Posterior vena cava (tissue), 2 donors: ENCODE results near the gene RPGRIP1L. TPM values are rescaled to one million over a fixed set of nuclear protein-coding genes. Genes with fewer than 3 reads are reported as not detected.
A peak's percentile ranks its signal among the peaks of the same experiment; 100 is the strongest.

Source experiments
- DNase-seq: peaks from one replicate; pipeline ENCODE4 v3.0.0-alpha.2; 2020; ENCODE audit warnings: low spot score
- intact Hi-C, 2 donors: fragments of 100-400 bp; cut with DNase I; formaldehyde crosslinking; loops; one replicate each; pipeline versions ENCODE4 v1.14.1 to v1.14.2; 2022 to 2023
- long read RNA-seq, 2 donors: library from polyadenylated mRNA; unstranded; transcript quantifications; one replicate each; pipeline ENCODE4 v2.0.0, GENCODE V29; 2020 to 2021
- total RNA-seq, 2 donors: library from RNA; stranded (reverse); fragmentation: NEBNext Ultra II Directional; extraction: Animal tissue kit (Norgen Biotek cat#: 25700); gene quantifications; one replicate each; pipeline ENCODE4 v1.2.1, GENCODE V29; 2021
- donor health status: DM: yes; HTN: yes; CAD: no.
- donor health status: DM: yes; HTN: yes; CAD: no.

The RPGRIP1L gene
- total RNA-seq, result 1 to 10 TPM; 6.6 to 6.8 TPM
- long read RNA-seq, donor 1, result 0 reads
- long read RNA-seq, donor 2, partial matches to known transcripts, result 2 of 2 reads
- long read RNA-seq, donor 2, other reads (novel, unspliced or antisense), result 0 of 2 reads

DNA sequence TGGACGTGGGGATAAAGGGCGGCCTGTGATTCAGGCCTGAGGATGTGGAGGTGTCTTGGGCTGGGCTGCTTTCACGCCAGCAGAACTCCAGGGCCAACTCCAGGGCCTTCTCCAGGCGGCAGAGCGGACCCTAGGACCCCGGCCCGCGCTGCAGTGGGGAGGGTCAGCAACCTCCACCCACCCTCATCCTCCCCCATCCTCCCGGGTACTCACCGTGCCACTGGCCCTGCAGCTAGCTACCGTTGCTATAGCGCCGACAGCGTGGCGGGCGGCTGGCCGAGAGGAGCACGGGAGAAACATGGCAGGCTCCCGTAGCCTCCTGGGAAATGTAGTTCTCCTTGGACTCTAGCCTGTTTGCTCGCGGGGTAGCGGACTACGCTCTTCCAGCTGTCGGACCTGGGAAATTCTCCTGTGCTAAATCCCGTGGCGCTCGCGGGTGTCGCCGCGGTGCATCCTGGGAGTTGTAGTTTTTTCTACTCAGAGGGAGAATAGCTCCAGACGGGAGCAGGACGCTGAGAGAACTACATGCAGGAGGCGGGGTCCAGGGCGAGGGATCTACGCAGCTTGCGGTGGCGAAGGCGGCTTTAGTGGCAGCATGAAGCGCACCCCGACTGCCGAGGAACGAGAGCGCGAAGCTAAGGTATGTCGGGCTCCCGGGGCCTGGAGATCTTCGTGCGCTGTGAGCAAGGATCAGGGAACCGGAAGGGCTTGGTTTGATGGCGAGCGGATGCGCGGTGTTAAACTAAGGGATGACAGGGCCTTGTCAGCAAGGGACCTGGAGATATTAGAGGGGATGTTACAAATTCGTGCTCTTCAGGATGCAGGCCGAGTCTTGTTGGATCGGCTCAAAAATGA lies at the start of gene RPGRIP1L, which contains the start of gene FTO:
Gene RPGRIP1L, minus strand, starts transcription at position 270 of the 855 bp plus-strand sequence. CDS start 3,136 bp downstream, outside the sequence.
Gene FTO, plus strand, starts transcription at position 567 of the 855 bp plus-strand sequence.
- intact Hi-C loops, result no loop called here
- peak; percentile 99 for DNase-seq

DNA sequence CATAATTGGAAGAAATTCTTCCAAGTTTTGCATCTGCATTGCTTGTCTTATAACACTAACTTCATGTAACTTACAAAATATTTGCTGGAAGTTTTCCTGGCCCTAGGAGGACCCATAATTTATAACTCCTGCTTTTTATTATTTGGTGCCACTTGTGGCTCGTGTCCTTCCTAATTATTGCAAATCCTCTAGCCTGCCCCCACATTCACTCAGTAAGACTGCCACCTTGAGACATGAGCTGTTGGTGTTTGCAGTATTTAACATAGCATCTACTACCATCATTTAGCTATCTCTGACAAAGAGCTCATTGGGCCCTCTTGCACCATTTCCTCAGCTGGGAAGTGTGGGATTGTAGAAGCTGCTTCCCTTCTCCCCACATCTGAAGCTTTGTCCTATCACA lies 49.8 kb upstream of the RPGRIP1L start:
- intact Hi-C loops, result no loop called here
- no peak for DNase-seq

DNA sequence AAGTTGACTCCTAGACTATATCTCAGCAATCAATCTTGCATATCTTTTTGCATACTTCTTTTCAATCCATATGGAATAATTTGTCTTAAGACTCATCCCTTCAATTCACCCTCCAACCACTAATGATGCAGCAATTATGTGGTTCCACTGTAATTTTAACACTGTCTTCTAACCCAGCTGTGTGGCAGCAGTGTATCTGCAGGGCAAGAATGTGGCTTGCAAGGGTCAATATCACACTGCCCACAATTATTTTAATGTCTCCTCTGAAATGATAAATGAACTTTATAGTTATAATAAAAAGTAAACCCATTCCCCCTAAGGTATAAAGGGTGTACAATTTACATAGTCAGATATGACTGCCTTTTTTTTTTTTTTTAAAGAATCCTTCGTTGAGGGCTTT lies 48.9 kb upstream of the RPGRIP1L start:
- intact Hi-C loops, result no loop called here
- DNase-seq, result no peak

DNA sequence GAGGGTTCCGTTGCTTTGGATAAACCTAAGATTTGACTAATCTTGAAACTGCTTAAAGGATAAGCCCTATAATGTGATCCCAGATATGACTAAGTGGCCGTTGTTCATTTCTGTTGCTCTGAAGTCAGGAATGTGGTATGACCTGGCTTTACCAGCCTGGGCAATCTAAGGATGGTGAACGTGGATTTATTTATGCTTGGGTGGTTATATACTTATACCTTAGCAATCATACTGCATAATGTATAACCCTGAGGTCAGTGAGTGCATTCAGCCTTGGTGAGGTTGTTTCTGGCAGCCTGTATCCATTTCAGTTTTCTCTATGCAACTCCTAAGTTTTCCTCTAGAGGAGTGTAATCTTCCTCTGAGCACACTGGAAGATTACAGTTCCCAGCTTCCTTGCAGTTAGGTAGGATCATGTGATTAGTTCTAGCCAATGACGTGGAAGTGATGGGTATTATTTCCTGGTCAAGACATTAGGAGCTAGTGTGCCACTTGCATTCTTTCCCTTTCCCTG lies 42.2 kb upstream of the RPGRIP1L start:
- intact Hi-C loops, result no loop called here

DNA sequence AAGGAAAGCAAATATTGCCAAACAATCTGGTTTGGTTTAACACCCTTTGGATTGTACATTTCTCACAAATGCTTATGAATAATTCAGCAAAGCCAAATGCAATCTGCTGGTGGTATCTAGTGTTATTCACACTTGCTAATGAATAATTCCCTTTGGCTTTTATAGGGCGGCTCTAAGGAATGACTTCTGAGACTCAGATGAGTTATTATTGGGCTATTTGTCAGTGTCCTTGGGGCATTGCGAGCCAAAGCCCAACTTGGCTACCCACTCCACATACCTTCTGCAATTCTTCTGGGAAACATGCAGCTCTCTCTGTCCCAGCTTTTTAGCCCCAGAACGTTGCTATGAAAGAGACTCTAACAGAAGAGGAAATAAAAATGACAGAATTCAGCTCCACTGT lies 41.4 kb upstream of the RPGRIP1L start:
- intact Hi-C loops, result no loop called here
- DNase-seq, result no peak

More for the DNA sequence above, 42.2 kb upstream of the RPGRIP1L start:
- DNase-seq, result no peak

DNA sequence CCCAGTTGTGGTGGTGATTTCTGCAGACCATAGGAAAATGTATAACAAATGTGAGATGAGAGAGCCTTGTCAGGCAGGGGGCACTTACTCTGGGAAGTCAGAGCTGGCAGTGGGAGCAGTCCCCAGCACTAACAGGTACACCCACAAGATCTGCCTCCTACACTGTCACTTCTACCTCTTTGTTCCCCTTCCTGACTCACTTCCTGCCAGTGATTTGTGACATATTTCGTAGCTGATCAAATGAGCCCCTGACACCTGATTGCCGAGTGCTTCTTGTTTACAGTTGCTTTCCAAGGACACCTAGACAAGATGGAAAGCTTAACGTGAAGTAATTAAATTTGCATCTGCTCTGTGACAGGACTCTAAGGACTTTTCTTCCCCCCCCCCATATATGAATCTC lies 40.8 kb upstream of the RPGRIP1L start:
- no peak for DNase-seq
- intact Hi-C loops, result no loop called here

DNA sequence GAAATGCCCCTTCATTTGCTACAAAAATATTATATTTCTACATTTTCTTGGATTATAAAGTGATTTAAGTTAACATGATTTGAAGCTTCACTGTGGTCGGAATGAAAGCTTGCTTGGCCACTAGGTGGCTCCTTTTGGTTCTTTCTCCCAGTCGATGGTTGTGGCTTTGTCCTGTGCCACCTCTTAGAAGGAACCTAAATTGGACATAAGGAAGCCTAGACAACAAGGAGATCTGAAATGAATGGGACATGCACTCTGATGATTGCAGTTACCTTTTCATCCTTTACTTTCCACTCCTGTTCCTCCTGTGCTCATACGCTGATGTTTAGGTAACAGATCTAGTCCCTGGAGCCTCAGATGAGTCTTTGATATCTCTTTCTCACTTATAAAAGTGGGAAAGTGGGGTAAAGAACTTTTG lies 39.5 kb upstream of the RPGRIP1L start:
- intact Hi-C loops, result no loop called here
- no peak for DNase-seq

DNA sequence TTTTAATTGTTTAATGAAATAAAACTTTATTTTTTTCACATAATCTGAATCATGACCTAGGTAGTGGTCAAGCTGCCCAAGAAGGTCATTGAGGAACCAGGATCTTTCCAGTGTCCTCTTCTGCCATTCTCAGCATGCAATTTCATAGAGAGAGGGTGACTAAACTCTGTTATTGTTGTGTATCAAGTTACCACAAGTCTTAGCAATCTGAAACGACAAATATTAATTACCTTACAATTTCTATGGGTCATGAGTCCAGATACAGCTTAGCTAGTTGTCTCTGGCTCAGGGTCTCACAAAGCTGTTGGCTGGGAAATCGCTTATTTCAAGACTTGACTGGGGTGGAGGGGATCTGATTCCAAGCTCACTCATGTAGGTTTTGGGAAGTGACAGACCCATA lies 37.9 kb upstream of the RPGRIP1L start:
- DNase-seq, result no peak
- intact Hi-C loops, result no loop called here

DNA sequence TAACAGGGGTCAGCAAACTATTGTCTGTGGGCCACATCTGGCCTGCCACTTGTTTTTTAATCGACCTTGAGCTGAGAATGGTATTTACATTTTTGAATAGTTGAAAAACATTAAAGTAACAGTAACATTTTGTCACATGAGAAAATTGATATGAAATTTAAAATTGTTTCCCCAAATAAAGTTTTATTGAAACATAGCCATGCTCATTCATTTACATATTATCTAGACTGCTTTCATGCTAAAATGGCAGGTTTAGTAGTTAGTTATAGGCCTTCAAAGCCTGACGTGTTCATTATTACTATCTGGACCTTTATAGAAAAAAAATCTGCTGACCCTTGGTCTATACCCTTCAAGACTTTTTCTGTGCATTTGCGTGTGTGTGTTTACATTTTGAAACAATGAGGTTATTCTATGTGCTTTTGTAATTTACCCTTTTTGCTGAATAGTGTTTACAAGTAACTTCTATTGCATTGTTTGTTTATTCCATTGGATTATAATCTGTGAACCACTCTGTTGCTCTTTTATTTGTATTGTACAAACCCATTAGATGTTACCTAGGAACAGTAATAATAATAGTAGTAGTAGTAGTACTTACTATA lies 37.4 kb upstream of the RPGRIP1L start:
- intact Hi-C loops, result no loop called here
- no peak for DNase-seq

DNA sequence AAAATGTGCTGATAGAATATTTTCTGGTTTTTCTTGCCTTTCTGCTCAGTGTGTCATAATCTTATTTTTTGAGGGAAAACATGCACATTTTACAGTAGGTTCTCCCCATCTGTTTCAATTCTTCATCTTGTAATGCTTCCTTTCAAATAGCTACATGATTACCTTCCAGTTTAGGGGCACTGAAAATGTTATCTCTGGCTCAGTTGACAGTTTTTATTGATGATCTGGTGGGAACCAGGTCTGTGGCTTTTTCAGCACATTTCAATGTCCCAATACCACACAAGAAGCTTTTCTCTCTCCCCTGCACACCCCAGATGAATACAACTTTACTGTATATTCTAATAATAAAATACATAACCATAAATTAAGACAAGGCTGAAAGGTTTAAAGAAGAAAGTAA lies 36.8 kb upstream of the RPGRIP1L start:
- intact Hi-C loops, result no loop called here
- DNase-seq, result no peak

DNA sequence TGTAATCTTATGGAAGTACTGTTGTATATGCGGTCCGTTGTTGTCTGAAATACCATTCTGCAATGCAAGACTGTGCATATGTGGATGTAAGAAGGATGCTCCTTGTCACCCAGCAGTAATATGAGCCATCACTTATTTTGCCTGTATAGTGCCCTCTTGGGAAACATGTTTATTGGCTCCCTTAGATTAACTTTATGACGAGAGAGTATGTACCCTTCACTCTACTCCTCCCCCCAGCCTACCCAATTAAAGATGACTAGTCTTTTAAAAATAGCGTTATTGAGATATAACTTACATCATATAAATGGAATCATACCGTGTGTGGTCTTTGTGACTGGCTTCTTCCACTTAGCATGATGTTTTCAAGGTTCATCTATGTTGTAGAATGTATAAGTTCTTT lies 33.9 kb upstream of the RPGRIP1L start:
- intact Hi-C loops, result no loop called here
- no peak for DNase-seq

DNA sequence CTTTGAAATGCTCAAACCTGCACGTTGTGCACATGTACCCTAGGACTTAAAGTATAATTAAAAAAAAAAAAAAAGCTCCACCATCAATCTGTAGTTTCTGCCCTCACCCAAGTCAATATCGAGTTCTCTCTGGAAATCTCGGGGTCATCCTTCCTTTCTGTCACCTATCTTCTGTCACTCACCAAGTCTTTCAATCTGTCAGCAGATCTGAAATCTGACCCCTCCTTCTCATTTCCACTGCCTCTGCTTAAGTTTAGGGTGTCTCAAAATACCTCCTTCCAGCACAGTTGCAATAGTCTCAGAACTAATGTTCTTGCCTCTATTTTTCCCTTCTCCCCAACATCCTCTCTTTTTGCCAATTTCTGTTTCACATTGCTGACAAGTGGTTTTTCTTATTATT lies 32.6 kb upstream of the RPGRIP1L start:
- DNase-seq, result no peak
- intact Hi-C loops, result no loop called here

DNA sequence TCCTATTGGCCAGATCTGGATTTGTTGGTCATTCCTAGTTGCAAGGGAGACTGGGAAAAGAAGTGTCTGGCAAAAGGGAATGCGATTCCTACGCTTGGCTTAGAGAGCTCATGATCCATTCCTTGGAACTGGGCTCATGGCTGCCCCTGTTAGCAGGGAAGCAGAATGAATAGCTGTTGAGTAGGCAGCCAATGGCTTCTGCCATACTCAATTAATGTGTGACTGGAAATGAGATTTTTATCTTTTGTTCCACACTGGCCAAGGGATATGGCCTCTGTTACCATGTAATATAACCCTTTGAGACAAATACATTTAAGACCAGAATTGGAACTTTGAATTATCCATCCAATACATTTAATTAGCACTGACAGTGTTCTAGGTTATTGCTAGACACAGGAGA lies 31.2 kb upstream of the RPGRIP1L start:
- DNase-seq, result no peak
- intact Hi-C loops, result no loop called here

DNA sequence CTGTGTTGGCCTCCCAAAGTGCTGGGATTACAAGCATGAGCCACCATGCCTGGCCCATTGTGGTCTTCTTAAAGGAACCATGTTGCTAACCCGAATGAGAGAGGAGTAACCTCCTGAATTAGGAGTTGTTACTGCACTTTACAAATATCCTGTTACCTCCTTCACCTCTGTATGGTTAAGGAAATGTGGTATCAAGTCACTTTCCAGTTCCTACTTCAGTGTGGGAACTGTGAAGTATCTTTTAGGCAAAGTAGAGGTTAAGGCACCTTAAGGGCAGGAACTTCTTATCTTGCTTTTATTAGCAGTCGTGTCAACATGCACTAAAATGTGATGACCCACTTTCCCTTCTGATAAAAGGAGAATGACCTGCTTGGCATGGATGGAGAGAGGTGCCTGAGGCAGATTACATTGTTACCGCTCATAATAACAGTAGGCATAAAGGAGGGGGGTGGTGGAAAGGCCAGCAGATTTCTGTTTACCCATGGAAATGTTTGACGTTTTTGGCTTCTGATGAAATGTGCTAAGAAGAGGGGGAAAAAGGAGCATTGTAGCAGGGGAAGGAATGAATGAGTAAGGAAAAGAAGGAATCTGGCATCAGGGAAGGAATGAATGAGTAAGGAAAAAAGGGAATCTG lies 28.8 kb upstream of the RPGRIP1L start:
- intact Hi-C loops, result no loop called here
- DNase-seq, result no peak

DNA sequence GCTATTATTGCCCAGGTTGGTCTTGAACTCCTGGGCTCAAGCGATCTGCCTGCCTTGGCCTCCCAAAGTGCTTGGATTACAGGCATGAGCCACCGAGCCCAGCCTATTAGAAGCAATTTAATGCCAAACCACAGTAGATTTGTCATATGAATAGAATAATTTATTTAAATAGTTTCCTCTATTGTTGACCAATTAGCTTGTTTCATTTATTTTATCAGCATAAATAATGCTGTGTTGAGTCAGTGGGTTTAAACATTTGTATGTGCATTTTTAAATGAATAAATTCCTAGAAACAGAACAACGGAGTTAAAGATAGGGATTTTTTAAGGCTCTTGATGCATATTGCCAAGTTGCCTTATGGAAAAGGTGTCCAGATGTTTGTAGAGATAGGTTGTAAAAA lies 27.0 kb upstream of the RPGRIP1L start:
- no peak for DNase-seq
- intact Hi-C loops, result no loop called here

DNA sequence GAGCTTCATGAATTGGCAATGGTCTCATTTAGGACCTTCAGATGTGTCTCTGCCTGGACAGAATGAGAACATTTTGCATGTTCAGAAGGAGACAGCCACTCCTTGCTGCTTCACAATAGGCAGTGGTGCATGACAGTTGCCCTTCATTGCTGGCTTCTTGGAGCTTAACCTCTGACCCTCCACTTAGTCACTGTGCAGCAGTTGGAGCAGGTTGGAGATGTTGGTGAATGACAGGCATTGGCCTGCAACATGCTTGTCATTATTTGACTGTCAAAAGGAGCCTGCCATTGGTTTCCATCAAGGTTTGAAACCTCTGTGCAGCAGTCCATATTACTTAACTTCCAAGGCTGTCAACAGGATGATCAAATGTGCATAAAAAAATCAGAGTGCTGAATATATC lies 23.0 kb upstream of the RPGRIP1L start:
- intact Hi-C loops, result no loop called here
- no peak for DNase-seq

DNA sequence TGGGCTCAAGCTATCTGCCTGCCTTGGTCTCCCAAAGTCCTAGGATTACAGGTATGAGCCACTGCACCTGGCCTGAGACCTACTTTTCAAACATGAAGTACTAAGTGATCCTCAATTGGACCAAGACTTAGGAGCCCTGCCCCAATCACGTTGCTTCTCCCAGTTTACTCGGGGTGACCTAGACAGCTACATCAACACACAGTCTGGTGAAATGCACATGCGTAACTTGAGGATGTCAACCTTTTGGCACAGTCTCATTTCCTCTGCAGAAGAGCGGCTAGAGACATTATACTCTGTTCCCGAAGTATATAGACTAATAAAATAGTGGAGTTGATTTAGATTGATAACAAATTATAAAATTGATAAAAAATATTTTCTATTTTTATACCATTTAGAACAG lies 17.4 kb upstream of the RPGRIP1L start:
- intact Hi-C loops, result no loop called here
- no peak for DNase-seq

DNA sequence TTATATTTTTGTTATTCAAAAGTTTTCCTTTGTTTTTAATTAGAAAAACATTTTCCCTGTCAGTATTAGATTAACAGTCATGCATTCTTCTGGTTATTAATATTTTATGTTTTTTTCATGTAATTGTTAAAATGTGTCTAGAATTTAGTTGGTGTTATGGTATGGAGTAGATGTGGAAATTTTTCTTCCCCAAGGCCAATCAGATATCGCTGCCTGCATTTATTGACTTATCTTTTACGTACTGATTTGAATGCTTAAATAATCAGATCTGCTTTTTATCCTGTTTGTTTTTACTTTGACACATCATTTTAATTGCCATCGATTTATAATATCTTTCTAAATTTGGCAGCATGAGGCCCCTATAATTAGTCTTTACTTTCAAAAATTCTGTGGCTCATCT lies 13.9 kb upstream of the RPGRIP1L start:
- DNase-seq, result no peak
- intact Hi-C loops, result no loop called here

DNA sequence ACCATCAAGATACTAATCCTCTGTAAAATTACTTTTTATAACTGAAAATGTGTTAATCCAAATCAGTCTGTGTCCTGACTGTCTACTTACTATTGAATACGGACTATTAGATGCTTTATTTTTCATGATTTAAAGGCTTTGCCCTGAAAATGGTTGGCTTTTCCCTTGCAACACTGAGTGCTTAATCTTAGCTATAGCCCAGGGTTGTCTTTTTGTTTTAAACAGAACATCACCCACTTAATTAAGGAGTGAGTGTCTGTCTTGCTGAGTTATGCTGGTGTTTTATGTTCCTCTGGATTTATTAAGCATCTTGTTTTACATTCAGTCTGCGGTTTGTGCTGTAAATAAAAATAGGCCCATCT lies 11.3 kb upstream of the RPGRIP1L start:
- intact Hi-C loops, result no loop called here

More for the DNA sequence above, 11.3 kb upstream of the RPGRIP1L start:
- DNase-seq, result no peak
